HG03521 (cell line): ENCODE results near the gene LIPT2.
"Not testable (repeated sequence)": the region's sequence is repeated elsewhere in the genome, so short reads cannot be mapped to it uniquely, and the experiment has no call there.

ENCODE experiments used
- ATAC-seq: cut with Tn5 transposase; IDR thresholded peaks from one replicate; pipeline ENCODE4 v1.9.1; 2021; ENCODE audit warnings: mild to moderate bottlenecking, moderate library complexity; ENCODE audit not compliant: unreplicated experiment

The LIPT2 gene

DNA sequence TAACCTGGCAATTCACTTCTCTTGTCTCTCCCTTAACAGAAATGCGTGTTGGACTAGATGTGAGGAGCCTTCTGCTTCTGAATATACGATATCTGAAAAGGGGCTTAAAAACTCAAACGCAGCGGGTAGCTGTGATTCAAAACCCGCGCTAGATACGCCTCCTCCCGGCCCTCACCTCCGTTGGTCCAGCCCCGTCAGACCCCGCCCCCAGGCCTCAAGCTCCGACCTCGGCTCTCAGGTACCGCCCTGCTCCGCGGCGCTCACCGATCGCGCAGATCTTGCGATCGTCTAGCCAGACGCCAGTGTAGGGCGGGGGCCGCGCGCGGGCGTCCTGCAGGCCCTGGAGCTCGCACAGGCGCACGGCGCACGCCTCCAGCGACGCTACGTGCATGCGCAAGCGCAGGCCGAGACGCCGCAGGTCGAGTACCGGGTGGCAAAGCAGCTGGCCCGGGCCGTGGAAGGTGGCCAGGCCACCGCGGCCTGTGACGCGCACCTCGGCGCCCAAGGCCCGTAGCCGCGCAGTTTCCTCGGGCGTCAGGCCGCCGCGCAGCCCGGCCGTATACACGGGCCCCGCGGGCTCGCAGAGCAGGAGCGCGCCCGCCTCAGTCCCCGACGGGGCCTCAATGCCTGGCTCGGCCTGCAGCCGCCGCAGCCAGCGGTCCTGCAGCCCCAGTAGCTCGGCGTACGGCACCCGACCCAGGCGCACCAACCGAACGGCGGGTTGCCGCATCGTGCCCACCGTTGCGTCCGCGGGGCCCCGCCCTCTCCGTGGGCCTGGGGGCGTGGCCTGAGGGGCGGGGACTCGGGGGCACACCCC lies at the start of gene LIPT2:
LIPT2 (minus strand) TSS at position 751 of the 817 bp plus-strand sequence; CDS start at position 730, 21 bp downstream.
- peak; percentile 97 for ATAC-seq

- no peak for ATAC-seq
Observed at GRCh38 chr11:74541466-74541865, 47.9 kb upstream of the LIPT2 start.

DNA sequence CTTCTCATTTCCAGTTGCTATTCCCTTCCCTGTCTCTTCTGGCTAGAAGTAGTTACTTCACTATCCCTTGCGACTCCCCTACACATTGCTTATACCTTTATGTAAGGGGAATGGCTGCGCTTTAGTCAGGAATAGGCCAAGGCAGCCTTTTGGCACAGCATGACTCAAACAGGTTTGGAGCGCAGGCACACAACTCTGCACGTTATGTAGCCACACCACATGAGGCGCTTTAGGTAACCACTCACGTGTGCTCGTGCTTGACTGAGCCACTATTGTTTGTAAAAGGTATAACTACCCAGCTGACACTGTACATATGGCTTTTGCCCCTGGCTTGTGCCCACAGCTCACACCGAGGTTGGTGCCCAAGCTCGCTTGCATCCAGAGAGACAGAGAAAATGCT lies 46.7 kb upstream of the LIPT2 start:
- no peak for ATAC-seq

GRCh38 chr11:74538680-74539079 lies 45.2 kb upstream of the LIPT2 start:
- no peak for ATAC-seq

GRCh38 chr11:74535371-74536160 lies 42.0 kb upstream of the LIPT2 start:
- ATAC-seq, result no peak

- not testable (repeated sequence) for ATAC-seq
Observed at GRCh38 chr11:74534946-74535275, 41.4 kb upstream of the LIPT2 start.

DNA sequence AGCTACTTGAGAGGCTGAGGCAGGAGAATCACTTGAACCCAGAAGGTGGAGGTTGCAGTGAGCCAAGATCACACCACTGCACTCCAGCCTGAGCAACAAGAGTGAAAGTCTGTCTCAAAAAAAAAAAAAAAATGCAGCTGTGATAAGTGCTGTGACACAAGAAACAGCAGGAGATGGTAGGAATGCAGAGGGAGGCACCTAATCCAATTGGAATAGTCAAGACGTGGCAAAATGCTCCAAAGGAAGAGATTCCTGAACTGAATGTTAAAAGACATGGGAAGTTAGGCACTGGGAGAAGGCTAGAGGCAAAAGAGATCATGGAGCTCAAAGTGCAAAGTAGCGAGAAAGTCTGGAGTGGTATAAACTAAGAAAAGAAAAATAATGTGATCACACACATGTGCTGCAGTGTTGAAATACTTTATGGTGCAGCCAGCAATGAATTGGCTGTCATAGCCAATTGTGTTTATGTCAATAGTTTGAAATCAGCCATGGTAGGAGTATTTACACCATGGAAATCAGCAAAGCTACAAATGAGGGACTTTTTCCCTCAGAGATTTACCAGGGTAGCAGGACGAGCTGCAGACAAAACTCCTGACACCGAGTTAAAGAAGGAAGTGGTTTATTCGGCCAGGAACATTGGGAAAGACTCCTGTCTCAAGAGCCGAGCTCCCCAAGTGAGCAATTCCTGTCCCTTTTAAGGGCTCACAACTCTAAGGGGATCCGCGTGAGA lies 40.9 kb upstream of the LIPT2 start:
- no peak for ATAC-seq

DNA sequence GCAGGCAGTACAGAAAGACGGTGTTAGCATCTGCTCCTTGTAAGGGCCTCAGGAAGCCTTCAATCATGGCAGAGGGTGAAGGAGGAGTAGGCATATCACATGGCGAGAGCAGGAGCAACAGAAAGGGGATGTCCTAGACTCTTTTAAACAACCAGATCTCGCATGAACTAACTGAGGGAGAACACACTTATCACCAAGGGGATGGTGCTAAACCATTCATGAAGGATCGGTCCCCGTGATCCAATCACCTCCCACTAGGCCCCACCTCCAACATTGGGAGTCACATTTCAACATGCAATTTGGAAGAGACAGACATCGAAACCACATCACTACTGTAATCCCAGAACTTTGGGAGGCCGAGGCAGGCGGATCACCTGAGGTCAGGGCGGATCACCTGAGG lies 39.9 kb upstream of the LIPT2 start:
- no peak for ATAC-seq

GRCh38 chr11:74532501-74533246 lies 39.1 kb upstream of the LIPT2 start:
- no peak for ATAC-seq

DNA sequence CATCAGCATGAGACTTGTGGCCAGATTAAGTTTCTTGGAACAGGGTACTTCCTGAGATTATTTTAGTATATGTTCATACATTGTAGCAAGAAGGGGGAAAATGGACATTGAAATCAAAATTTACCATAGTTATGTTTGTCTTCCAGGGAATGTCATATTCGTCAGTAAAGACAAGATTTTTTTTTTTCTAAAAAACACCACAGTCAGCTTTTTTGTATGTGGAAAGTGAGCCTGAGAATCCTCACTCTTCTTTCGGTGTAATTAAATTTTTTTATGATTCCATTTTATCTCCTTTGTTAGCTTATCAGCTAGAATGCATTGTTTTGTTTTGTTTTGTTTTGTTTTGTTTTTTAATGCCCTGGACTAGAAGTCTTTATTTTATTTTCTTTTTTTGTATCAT lies 31.5 kb upstream of the LIPT2 start:
- no peak for ATAC-seq

GRCh38 chr11:74524501-74524900 lies 31.0 kb upstream of the LIPT2 start:
- ATAC-seq, result no peak

- no peak for ATAC-seq
Observed at GRCh38 chr11:74522776-74523175, 29.3 kb upstream of the LIPT2 start.

DNA sequence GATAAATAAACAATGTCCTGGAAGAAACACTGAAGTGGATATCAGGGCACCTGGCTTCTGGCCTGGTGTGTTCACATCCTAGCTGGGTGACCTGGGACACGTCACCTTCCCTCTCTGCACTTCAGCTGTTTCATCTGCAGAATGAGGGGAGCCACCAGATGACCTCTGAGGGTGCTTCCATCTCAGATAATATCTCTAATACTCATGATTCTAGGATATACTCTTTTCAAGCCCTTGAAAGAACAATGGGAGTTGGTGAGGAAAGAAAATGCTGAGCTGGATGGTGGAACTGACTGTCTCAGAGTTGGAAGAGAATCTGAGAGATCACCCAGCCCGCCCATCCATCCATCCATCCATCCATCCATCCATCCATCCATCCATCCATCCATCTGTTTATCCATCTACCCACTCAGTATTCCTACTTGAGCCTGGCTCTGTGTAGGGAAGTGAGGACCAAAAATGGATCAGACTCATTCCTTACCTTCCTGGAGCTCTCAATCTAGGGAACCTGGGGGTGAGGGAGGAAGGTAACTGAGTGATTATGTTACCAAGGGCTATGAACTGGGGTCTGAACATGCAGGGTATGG lies 28.2 kb upstream of the LIPT2 start:
- no peak for ATAC-seq

DNA sequence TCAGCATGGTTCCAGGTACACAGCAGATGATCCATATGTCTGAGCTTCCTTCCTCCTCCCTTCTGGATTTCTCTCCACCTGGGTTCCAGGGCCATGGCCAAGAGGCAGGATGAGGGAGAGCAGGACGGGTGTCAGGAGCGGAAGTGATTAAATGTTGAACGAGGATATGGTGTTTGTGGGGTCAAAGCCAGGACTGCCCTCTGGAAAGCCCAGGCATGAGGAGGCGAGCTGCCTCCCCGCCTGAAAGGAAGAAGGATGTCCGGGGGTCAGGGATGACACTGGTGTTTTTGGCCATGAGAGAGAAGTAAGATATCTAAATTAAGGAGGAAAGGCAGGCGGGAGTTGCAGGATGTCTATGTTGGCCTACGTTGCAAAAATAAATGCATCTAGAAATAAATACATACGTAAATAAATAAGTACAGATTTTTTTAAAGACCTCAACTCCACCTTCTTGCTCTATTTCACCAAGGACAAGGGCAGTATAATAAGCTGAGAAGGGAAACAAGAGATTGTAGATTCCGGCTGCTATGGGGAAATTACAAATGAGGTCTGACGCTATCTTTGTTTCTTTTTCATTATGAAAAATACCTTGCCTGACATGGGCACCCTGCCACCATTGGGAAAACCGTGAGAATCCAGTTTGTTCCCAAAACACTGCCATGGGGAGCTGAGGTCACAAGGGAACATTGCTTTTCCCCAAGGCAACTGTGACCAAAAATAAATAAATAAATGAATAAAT lies 27.6 kb upstream of the LIPT2 start:
- ATAC-seq, result no peak

- no peak for ATAC-seq
Observed at GRCh38 chr11:74520316-74520715, 26.8 kb upstream of the LIPT2 start.

GRCh38 chr11:74519710-74520109 lies 26.2 kb upstream of the LIPT2 start:
- no peak for ATAC-seq

GRCh38 chr11:74517592-74517991 lies 24.1 kb upstream of the LIPT2 start:
- not testable (repeated sequence) for ATAC-seq

DNA sequence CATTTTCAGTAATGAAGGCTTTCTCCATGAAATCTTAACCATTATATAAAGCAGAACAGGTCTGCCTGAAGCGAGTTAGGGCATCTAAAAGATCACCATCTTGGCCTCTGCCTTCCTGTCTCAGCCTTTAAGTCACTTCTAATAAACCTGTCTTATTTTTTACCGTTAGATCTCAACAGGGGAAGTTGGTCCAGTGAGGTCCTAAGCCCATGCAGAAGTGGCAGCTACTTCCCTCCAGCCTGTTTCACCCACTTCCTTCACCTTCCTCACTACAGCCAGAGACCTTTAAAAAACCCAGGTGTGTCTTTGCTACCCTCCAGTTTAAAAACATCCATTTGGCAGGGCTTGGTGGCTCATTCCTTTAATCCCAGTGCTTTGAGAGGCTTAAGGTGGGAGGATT lies 14.1 kb upstream of the LIPT2 start:
- ATAC-seq, result no peak

GRCh38 chr11:74506823-74507222 lies 13.3 kb upstream of the LIPT2 start:
- ATAC-seq, result no peak

DNA sequence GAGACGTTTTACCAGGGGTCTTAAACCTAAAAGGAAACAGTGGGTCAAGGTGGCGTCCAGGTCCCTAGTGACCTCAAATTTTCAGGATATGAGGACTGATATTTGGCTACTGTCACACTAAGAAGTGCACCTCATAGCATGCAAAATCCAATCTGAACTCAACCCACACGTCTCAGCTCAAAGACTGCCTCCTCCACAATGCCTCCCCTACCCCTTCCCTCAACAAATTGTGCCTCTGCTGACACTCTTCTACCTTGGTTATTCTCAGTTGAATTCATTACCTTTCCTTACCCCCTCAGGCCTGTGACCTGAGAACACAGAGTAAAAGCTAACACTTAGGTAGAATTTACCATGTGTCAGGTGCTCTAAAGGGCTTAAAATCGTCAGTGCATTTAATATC lies 12.4 kb upstream of the LIPT2 start:
- ATAC-seq, result no peak
